HepG2 (cell line): ENCODE data around the gene CIAO2B. TPM values are rescaled to one million over a fixed set of nuclear protein-coding genes. Genes with fewer than 3 reads are reported as not detected.

Source experiments
- AGO2 ChIP-seq: fragments of 200-400 bp; formaldehyde crosslinking; optimal IDR thresholded peaks from 2 replicates; pipeline ENCODE3; 2017; ENCODE audit warnings: mild to moderate bottlenecking, low read depth, low read length, moderate library complexity
- KMT2B ChIP-seq: IDR thresholded peaks from 2 replicates; pipeline ENCODE4 v1.6.1; 2016; ENCODE audit warnings: missing genetic modification reagents, missing compliant biosample characterization
- LCORL ChIP-seq, 2 experiments: fragments of 450-650 bp in 1 of 2; sonication (generic) in 1 of 2; formaldehyde crosslinking in 1 of 2; IDR thresholded peaks; 2 replicates each; pipeline versions ENCODE4 v1.5.0 to v1.6.1; 2017 to 2020; ENCODE audit warnings: antibody characterized with exemption in 1 of 2, missing genetic modification reagents in 1 of 2
- MTF1 ChIP-seq: sonication (generic); formaldehyde crosslinking; IDR thresholded peaks from 2 replicates; pipeline ENCODE4 v1.5.0; 2020; ENCODE audit warnings: missing genetic modification reagents
- NFYC ChIP-seq: IDR thresholded peaks from 2 replicates; pipeline ENCODE4 v1.6.1; 2016; ENCODE audit warnings: missing genetic modification reagents, missing compliant biosample characterization
- NR2F6 ChIP-seq, 2 experiments: IDR thresholded peaks; 2 replicates each; pipeline ENCODE4 v1.6.1; 2016; ENCODE audit warnings: antibody characterized with exemption in 1 of 2, mild to moderate bottlenecking in 1 of 2
- PAF1 ChIP-seq: IDR thresholded peaks from 2 replicates; pipeline ENCODE4 v1.6.1; 2016; ENCODE audit warnings: missing genetic modification reagents, missing compliant biosample characterization
- RBM39 ChIP-seq: fragments of 200-400 bp; formaldehyde crosslinking; IDR thresholded peaks from one replicate; pipeline ENCODE4 v1.6.1; 2018; ENCODE audit warnings: antibody characterized with exemption, mild to moderate bottlenecking, low read depth, low read length; ENCODE audit not compliant: poor library complexity, severe bottlenecking
- SIX1 ChIP-seq: sonication (generic); formaldehyde crosslinking; IDR thresholded peaks from 2 replicates; pipeline ENCODE4 v1.4.0; 2020; ENCODE audit warnings: missing genetic modification reagents, borderline replicate concordance
- TFDP1 ChIP-seq: IDR thresholded peaks from 2 replicates; pipeline ENCODE4 v1.6.1; 2016; ENCODE audit warnings: missing compliant biosample characterization, missing genetic modification reagents, borderline replicate concordance
- ZBTB26 ChIP-seq: IDR thresholded peaks from 2 replicates; pipeline ENCODE4 v1.6.1; 2016; ENCODE audit warnings: missing compliant biosample characterization, missing genetic modification reagents, borderline replicate concordance
- ZNF12 ChIP-seq: sonication (generic); formaldehyde crosslinking; IDR thresholded peaks from 2 replicates; pipeline ENCODE4 v1.5.0; 2020; ENCODE audit warnings: missing genetic modification reagents
- ZNF121 ChIP-seq: sonication (generic); formaldehyde crosslinking; IDR thresholded peaks from 2 replicates; pipeline ENCODE4 v1.5.0; 2020; ENCODE audit warnings: mild to moderate bottlenecking, missing genetic modification reagents
- ZNF232 ChIP-seq: sonication (generic); formaldehyde crosslinking; IDR thresholded peaks from 2 replicates; pipeline ENCODE4 v1.4.0; 2020; ENCODE audit warnings: missing genetic modification reagents, borderline replicate concordance
- ZNF496 ChIP-seq: sonication (generic); formaldehyde crosslinking; IDR thresholded peaks from 2 replicates; pipeline ENCODE4 v1.8.1; 2023; ENCODE audit warnings: mild to moderate bottlenecking, moderate library complexity, missing genetic modification reagents; ENCODE audit not compliant: insufficient replicate concordance
- ZNF558 ChIP-seq: sonication (generic); formaldehyde crosslinking; IDR thresholded peaks from 2 replicates; pipeline ENCODE4 v1.9.0; 2022; ENCODE audit warnings: mild to moderate bottlenecking, missing genetic modification reagents, borderline replicate concordance
- ZNF605 ChIP-seq: sonication (generic); formaldehyde crosslinking; IDR thresholded peaks from 2 replicates; pipeline ENCODE4 v1.8.0; 2022; ENCODE audit warnings: mild to moderate bottlenecking, missing genetic modification reagents
- ZNF672 ChIP-seq: sonication (generic); formaldehyde crosslinking; IDR thresholded peaks from 2 replicates; pipeline ENCODE4 v1.8.1; 2022; ENCODE audit warnings: missing genetic modification reagents
- ZNF674 ChIP-seq: sonication (generic); formaldehyde crosslinking; IDR thresholded peaks from 2 replicates; pipeline ENCODE4 v1.5.0; 2020; ENCODE audit warnings: low read depth, mild to moderate bottlenecking, missing genetic modification reagents
- ZNF773 ChIP-seq: sonication (generic); formaldehyde crosslinking; IDR thresholded peaks from 2 replicates; pipeline ENCODE4 v1.4.0; 2020; ENCODE audit warnings: missing genetic modification reagents, borderline replicate concordance
- ZSCAN22 ChIP-seq: sonication (generic); formaldehyde crosslinking; IDR thresholded peaks from 2 replicates; pipeline ENCODE4 v1.4.0; 2020; ENCODE audit warnings: mild to moderate bottlenecking, missing genetic modification reagents
- polyA plus RNA-seq, 8 experiments: library from polyadenylated mRNA; depleted of rRNA in 3 of 8; stranded (reverse) in 7 of 8; unstranded in 1 of 8; fragments of >200 nt; fragmentation: Illumina TruSeq in 4 of 8; extraction: Trizol in 4 of 8; gene quantifications; 2 replicates each; pipeline versions ENCODE4 v1.2.1 to v1.2.3, GENCODE V29; 2011 to 2016; ENCODE audit warnings: low read depth in 4 of 8, missing spikeins in 1 of 8, mixed read lengths in 1 of 8; ENCODE audit not compliant: insufficient read depth in 1 of 8
- total RNA-seq, 5 experiments: library from RNA; depleted of rRNA; stranded (reverse); fragments of >200 nt; fragmentation: Illumina TruSeq; extraction: Trizol; gene quantifications; 2 replicates each; pipeline ENCODE4 v1.2.3, GENCODE V29; 2016; ENCODE audit warnings: low read depth in 1 of 5
- TF ChIP-seq, protein P1 (sequence below): sonication (generic); formaldehyde crosslinking; IDR thresholded peaks from 2 replicates; pipeline ENCODE4 v1.5.0; 2020; ENCODE audit warnings: mild to moderate bottlenecking, missing genetic modification reagents, borderline replicate concordance
- TF ChIP-seq, protein P2 (sequence below): sonication (generic); formaldehyde crosslinking; IDR thresholded peaks from 2 replicates; pipeline ENCODE4 v1.4.0; 2020; ENCODE audit warnings: mild to moderate bottlenecking, missing genetic modification reagents

Gene CIAO2B
- total and polyA plus RNA-seq, 2 of the 13 experiments (the other 11 are each of a cell fraction or from before 2014, with no cell fraction given): 157 to 293 TPM

- TF ChIP-seq, protein P1, sequence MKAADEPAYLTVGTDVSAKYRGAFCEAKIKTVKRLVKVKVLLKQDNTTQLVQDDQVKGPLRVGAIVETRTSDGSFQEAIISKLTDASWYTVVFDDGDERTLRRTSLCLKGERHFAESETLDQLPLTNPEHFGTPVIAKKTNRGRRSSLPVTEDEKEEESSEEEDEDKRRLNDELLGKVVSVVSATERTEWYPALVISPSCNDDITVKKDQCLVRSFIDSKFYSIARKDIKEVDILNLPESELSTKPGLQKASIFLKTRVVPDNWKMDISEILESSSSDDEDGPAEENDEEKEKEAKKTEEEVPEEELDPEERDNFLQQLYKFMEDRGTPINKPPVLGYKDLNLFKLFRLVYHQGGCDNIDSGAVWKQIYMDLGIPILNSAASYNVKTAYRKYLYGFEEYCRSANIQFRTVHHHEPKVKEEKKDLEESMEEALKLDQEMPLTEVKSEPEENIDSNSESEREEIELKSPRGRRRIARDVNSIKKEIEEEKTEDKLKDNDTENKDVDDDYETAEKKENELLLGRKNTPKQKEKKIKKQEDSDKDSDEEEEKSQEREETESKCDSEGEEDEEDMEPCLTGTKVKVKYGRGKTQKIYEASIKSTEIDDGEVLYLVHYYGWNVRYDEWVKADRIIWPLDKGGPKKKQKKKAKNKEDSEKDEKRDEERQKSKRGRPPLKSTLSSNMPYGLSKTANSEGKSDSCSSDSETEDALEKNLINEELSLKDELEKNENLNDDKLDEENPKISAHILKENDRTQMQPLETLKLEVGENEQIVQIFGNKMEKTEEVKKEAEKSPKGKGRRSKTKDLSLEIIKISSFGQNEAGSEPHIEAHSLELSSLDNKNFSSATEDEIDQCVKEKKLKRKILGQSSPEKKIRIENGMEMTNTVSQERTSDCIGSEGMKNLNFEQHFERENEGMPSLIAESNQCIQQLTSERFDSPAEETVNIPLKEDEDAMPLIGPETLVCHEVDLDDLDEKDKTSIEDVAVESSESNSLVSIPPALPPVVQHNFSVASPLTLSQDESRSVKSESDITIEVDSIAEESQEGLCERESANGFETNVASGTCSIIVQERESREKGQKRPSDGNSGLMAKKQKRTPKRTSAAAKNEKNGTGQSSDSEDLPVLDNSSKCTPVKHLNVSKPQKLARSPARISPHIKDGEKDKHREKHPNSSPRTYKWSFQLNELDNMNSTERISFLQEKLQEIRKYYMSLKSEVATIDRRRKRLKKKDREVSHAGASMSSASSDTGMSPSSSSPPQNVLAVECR: no peak
- TF ChIP-seq MTF1 (CRISPR knock-in tag): no peak
- TF ChIP-seq ZNF672 (CRISPR knock-in tag): no peak
- TF ChIP-seq RBM39: peak; percentile 20
- TF ChIP-seq ZNF558: no peak
- no peak for TF ChIP-seq TFDP1 (CRISPR knock-in tag)
- TF ChIP-seq ZNF232 (CRISPR knock-in tag): no peak
- TF ChIP-seq ZNF121 (CRISPR knock-in tag): no peak
- TF ChIP-seq, protein P2, sequence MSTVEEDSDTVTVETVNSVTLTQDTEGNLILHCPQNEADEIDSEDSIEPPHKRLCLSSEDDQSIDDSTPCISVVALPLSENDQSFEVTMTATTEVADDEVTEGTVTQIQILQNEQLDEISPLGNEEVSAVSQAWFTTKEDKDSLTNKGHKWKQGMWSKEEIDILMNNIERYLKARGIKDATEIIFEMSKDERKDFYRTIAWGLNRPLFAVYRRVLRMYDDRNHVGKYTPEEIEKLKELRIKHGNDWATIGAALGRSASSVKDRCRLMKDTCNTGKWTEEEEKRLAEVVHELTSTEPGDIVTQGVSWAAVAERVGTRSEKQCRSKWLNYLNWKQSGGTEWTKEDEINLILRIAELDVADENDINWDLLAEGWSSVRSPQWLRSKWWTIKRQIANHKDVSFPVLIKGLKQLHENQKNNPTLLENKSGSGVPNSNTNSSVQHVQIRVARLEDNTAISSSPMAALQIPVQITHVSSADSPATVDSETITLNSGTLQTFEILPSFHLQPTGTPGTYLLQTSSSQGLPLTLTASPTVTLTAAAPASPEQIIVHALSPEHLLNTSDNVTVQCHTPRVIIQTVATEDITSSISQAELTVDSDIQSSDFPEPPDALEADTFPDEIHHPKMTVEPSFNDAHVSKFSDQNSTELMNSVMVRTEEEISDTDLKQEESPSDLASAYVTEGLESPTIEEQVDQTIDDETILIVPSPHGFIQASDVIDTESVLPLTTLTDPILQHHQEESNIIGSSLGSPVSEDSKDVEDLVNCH: no peak
- no peak for TF ChIP-seq ZNF773
- no peak for TF ChIP-seq KMT2B (CRISPR knock-in tag)
- no peak for TF ChIP-seq ZNF674
- no peak for TF ChIP-seq PAF1 (CRISPR knock-in tag)
- TF ChIP-seq AGO2: no peak
- TF ChIP-seq NR2F6 (IDR thresholded peaks at IDR 0.05): no peak
- 0 out of 2 replicates have a peak, but pooled peaks have one; percentile 12 for TF ChIP-seq NR2F6 (CRISPR knock-in tag; IDR thresholded peaks at IDR 0.05)
- no peak for TF ChIP-seq ZNF12
- no peak for TF ChIP-seq ZNF496 (CRISPR knock-in tag)
- no peak for TF ChIP-seq NFYC (CRISPR knock-in tag)
- TF ChIP-seq SIX1: no peak
- no peak for TF ChIP-seq LCORL (IDR thresholded peaks at IDR 0.05)
- TF ChIP-seq LCORL (CRISPR knock-in tag; IDR thresholded peaks at IDR 0.05): peak; percentile 72
- no peak for TF ChIP-seq ZBTB26 (CRISPR knock-in tag)
- TF ChIP-seq ZNF605 (CRISPR knock-in tag): peak; percentile 49; the same call in 1 of the 2 replicates
- TF ChIP-seq ZSCAN22 (CRISPR knock-in tag): no peak
Observed at GRCh38 chr16:66917741-66918140, 16.5 kb downstream of the CIAO2B start (continued).
